CD14-positive monocyte (primary cell): ENCODE measurements around the gene TPRKB. TPM values are rescaled to one million over a fixed set of nuclear protein-coding genes. Genes with fewer than 3 reads are reported as not detected.
"Not testable (repeated sequence)": the region's sequence is repeated elsewhere in the genome, so short reads cannot be mapped to it uniquely, and the experiment has no call there.

ENCODE experiments used
- DNase-seq, 3 donors: peaks; one replicate each; pipeline ENCODE4 v3.0.0-alpha.2; 2011 to 2022
- H2AFZ ChIP-seq: 2 replicates; pipeline ENCODE4 v1.6.0; 2012; ENCODE audit warnings: mild to moderate bottlenecking, low read depth, low read length, inconsistent platforms; ENCODE audit not compliant: insufficient read depth, poor library complexity, severe bottlenecking
- H3K27ac ChIP-seq, 2 donors: 1 replicate in 1 of 2; 2 replicates in 1 of 2; pipeline ENCODE4 v1.5.1; 2012 to 2013; ENCODE audit warnings: low read length in 2 of 2, control low read depth in 1 of 2, inconsistent platforms in 1 of 2, low read depth in 1 of 2, mild to moderate bottlenecking in 1 of 2
- H3K27me3 ChIP-seq, 2 donors: one replicate each; pipeline versions ENCODE4 v1.6.0 to v1.6.1; 2011 to 2013; ENCODE audit warnings: low read length in 2 of 2; ENCODE audit not compliant: control insufficient read depth in 2 of 2, insufficient read depth in 2 of 2
- H3K36me3 ChIP-seq, 2 donors: replicated peaks in 1 of 2; 1 replicate in 1 of 2; 2 replicates in 1 of 2; pipeline versions ENCODE4 v1.5.1 to v1.6.1; 2012 to 2013; ENCODE audit warnings: low read length in 2 of 2, control low read depth in 1 of 2, inconsistent platforms in 1 of 2, mild to moderate bottlenecking in 1 of 2; ENCODE audit not compliant: insufficient read depth in 2 of 2, control insufficient read depth in 1 of 2
- H3K4me1 ChIP-seq, 2 donors: 1 replicate in 1 of 2; 2 replicates in 1 of 2; pipeline versions ENCODE4 v1.5.1 to v1.6.1; 2012 to 2013; ENCODE audit warnings: low read length in 2 of 2, control low read depth in 1 of 2, inconsistent platforms in 1 of 2, mild to moderate bottlenecking in 1 of 2, moderate library complexity in 1 of 2; ENCODE audit not compliant: insufficient read depth in 2 of 2, control insufficient read depth in 1 of 2
- H3K4me2 ChIP-seq: replicated peaks from 2 replicates; pipeline ENCODE3; 2012; ENCODE audit warnings: low read length, moderate library complexity, mild to moderate bottlenecking; ENCODE audit not compliant: poor library complexity, severe bottlenecking; ENCODE audit errors: extremely low read depth
- H3K4me3 ChIP-seq, 3 experiments: fragments of 200-600 bp in 1 of 3; sonication (generic) in 1 of 3; replicated peaks in 1 of 3; 1 replicate in 2 of 3; 2 replicates in 1 of 3; pipeline ENCODE4 v1.5.1; 2011 to 2013; ENCODE audit warnings: low read length in 3 of 3, mild to moderate bottlenecking in 3 of 3, control low read depth in 2 of 3, low read depth in 2 of 3, inconsistent platforms in 1 of 3, moderate library complexity in 1 of 3
- H3K79me2 ChIP-seq: 2 replicates; pipeline ENCODE4 v1.6.0; 2012; ENCODE audit warnings: mild to moderate bottlenecking, control low read depth, inconsistent platforms, low read length, moderate library complexity; ENCODE audit not compliant: insufficient read depth
- H3K9ac ChIP-seq: 2 replicates; pipeline ENCODE4 v1.6.0; 2017; ENCODE audit warnings: low read length, mild to moderate bottlenecking; ENCODE audit not compliant: insufficient read depth, poor library complexity, severe bottlenecking
- H3K9me3 ChIP-seq, 2 donors: replicated peaks in 1 of 2; 1 replicate in 1 of 2; 2 replicates in 1 of 2; pipeline versions ENCODE4 v1.5.1 to v1.6.1; 2012 to 2013; ENCODE audit warnings: low read length in 2 of 2, control low read depth in 1 of 2; ENCODE audit not compliant: control insufficient read depth in 1 of 2, insufficient read depth in 1 of 2
- H4K20me1 ChIP-seq: 2 replicates; pipeline ENCODE4 v1.6.0; 2012; ENCODE audit warnings: mild to moderate bottlenecking, low read length, control low read depth, moderate library complexity; ENCODE audit not compliant: insufficient read depth
- H3K27ac Mint-ChIP-seq, 7 donors: one replicate each; pipeline ENCODE4 v1.8.0; 2020; ENCODE audit warnings: mild to moderate bottlenecking in 7 of 7, mixed read lengths in 7 of 7, moderate library complexity in 6 of 7, inconsistent platforms in 2 of 7
- H3K27me3 Mint-ChIP-seq, 3 donors: one replicate each; pipeline ENCODE4 v1.8.0; 2021 to 2022; ENCODE audit warnings: low read depth in 3 of 3, mild to moderate bottlenecking in 3 of 3, mixed read lengths in 3 of 3, moderate library complexity in 3 of 3, inconsistent platforms in 1 of 3
- H3K36me3 Mint-ChIP-seq, 2 donors: one replicate each; pipeline ENCODE4 v1.8.0; 2020; ENCODE audit warnings: mixed read lengths in 2 of 2, inconsistent platforms in 1 of 2, mild to moderate bottlenecking in 1 of 2
- H3K4me1 Mint-ChIP-seq: one replicate; pipeline ENCODE4 v1.8.0; 2020; ENCODE audit warnings: mild to moderate bottlenecking, mixed read lengths
- H3K4me3 Mint-ChIP-seq, 2 donors: one replicate each; pipeline ENCODE4 v1.8.0; 2020; ENCODE audit warnings: mild to moderate bottlenecking in 2 of 2, mixed read lengths in 2 of 2, moderate library complexity in 1 of 2
- H3K9me3 Mint-ChIP-seq, 7 donors: one replicate each; pipeline ENCODE4 v1.8.0; 2020 to 2022; ENCODE audit warnings: mixed read lengths in 7 of 7, mild to moderate bottlenecking in 6 of 7, moderate library complexity in 6 of 7, inconsistent platforms in 2 of 7
- WGBS: methylation state at CpG from one replicate; pipeline ENCODE4 v1.1.5; 2013; ENCODE audit warnings: missing lambda C conversion rate; ENCODE audit not compliant: insufficient coverage; 5-methylcytosine and 5-hydroxymethylcytosine counted together
- intact Hi-C, 2 donors: fragments of 100-400 bp; cut with micrococcal nuclease; formaldehyde crosslinking; loops; one replicate each; pipeline versions ENCODE4 v1.15.0 to v1.15.1; 2023
- polyA plus RNA-seq, 3 donors: library from polyadenylated mRNA; depleted of rRNA in 1 of 3; unstranded in 2 of 3; stranded (reverse) in 1 of 3; fragments of 300-500 nt in 2 of 3; fragments of >200 nt in 1 of 3; fragmentation: Illumina TruSeq in 2 of 3; gene quantifications; 1 replicate in 2 of 3; 2 replicates in 1 of 3; pipeline ENCODE4 v1.2.3, GENCODE V29; 2012 to 2021
- TF ChIP-seq, protein P1 (sequence below): fragments of 200-600 bp; IDR thresholded peaks from one replicate; pipeline ENCODE4 v1.8.0; 2022; ENCODE audit warnings: antibody characterized with exemption, mild to moderate bottlenecking

Gene TPRKB
- polyA plus RNA-seq, 3 donors: 26.9 to 69.1 (median 65.8) TPM

GRCh38 chr2:73718851-73719621, 18.1 kb downstream of the TPRKB start:
- no peak overlapping the region for H3K27ac Mint-ChIP-seq
- 84% methylated on average over 5 of the region's 11 CpGs for WGBS

GRCh38 chr2:73718421-73718820, 18.7 kb downstream of the TPRKB start:
- Histone ChIP-seq H3K4me1 (peaks cover 21 to 23% of the 10 kb centered on the region in 2 donors), H3K27me3 (no peaks in the 10 kb centered on the region), H3K36me3 (no peaks in the 10 kb centered on the region), H3K9me3 (peaks cover 7 to 8% of the 10 kb centered on the region in 2 donors), H2AFZ (no peak overlapping the region), H4K20me1 (no peaks in the 10 kb centered on the region), H3K4me2 (no peak overlapping the region), H3K4me3 (no peak overlapping the region), H3K79me2 (no peaks in the 10 kb centered on the region), H3K9ac (no peak overlapping the region), H3K27ac (no peak overlapping the region)
- DNase-seq: no peak
- Mint-ChIP-seq H3K27me3 (peaks cover 0 to 3% (median 2%) of the 10 kb centered on the region in 3 donors), H3K27ac (no peak overlapping the region), H3K9me3 (peaks cover 7 to 23% (median 17%) of the 10 kb centered on the region in 7 donors), H3K36me3 (no peaks in the 10 kb centered on the region), H3K4me1 (peaks cover 32% of the 10 kb centered on the region), H3K4me3 (no peak overlapping the region)
- intact Hi-C loops: no loop called here
- TF ChIP-seq, protein P1, sequence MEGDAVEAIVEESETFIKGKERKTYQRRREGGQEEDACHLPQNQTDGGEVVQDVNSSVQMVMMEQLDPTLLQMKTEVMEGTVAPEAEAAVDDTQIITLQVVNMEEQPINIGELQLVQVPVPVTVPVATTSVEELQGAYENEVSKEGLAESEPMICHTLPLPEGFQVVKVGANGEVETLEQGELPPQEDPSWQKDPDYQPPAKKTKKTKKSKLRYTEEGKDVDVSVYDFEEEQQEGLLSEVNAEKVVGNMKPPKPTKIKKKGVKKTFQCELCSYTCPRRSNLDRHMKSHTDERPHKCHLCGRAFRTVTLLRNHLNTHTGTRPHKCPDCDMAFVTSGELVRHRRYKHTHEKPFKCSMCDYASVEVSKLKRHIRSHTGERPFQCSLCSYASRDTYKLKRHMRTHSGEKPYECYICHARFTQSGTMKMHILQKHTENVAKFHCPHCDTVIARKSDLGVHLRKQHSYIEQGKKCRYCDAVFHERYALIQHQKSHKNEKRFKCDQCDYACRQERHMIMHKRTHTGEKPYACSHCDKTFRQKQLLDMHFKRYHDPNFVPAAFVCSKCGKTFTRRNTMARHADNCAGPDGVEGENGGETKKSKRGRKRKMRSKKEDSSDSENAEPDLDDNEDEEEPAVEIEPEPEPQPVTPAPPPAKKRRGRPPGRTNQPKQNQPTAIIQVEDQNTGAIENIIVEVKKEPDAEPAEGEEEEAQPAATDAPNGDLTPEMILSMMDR: no peak
- 78% methylated on average over 4 of the region's 6 CpGs for WGBS

More at GRCh38 chr2:73718851-73719621, 18.1 kb downstream of the TPRKB start:
- Mint-ChIP-seq H3K4me3 (no peak overlapping the region), H3K36me3 (no peaks in the 10 kb centered on the region), H3K27me3 (peaks cover 0 to 3% (median 2%) of the 10 kb centered on the region in 3 donors), H3K4me1 (peaks cover 35% of the 10 kb centered on the region), H3K9me3 (peaks cover 4 to 19% (median 13%) of the 10 kb centered on the region in 7 donors)
- Histone ChIP-seq H3K4me1 (peaks cover 21 to 23% of the 10 kb centered on the region in 2 donors), H3K4me2 (no peak overlapping the region), H2AFZ (no peak overlapping the region), H3K27me3 (no peaks in the 10 kb centered on the region), H3K36me3 (no peaks in the 10 kb centered on the region), H3K4me3 (no peak overlapping the region), H3K9me3 (peaks cover 2 to 6% of the 10 kb centered on the region in 2 donors), H3K9ac (no peak overlapping the region), H4K20me1 (no peaks in the 10 kb centered on the region), H3K79me2 (no peaks in the 10 kb centered on the region), H3K27ac (no peak overlapping the region)
- intact Hi-C loops: no loop called here
- no peak for DNase-seq
- TF ChIP-seq, protein P1: no peak

DNA sequence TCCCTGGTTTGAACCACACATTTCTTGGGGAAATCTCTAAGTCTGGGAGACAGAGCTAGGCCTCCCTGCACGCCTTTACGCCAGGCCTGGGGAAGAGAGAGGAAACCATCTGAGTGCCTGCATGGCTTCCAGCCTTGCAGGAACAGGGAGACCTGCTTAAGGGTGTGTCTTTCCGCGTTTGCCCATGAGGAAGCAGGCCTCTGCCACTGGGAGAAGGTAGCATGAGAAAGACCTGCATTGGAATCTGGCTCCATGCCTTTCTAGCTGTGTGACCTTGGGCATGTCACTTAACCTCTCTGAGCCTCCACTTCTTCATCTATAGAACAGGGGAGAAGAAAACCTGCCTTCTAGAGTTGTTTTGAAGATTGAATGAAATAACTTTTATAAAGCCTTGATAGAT, 19.4 kb downstream of the TPRKB start:
- peak overlapping the region in 1 of 2 donors; percentile 13 for H3K27ac ChIP-seq

More for the DNA sequence above, 19.4 kb downstream of the TPRKB start:
- Mint-ChIP-seq H3K27ac (peak overlapping the region in 1 of 7 donors; percentile 22), H3K4me1 (peaks cover 26% of the 10 kb centered on the region), H3K9me3 (peaks cover 7 to 24% (median 17%) of the 10 kb centered on the region in 7 donors)
- DNase-seq, intact Hi-C loops, H3K4me2 ChIP-seq, H3K27me3 ChIP-seq, H3K36me3 Mint-ChIP-seq, H3K9ac ChIP-seq, H3K9me3 ChIP-seq, H4K20me1 ChIP-seq, H3K27me3 Mint-ChIP-seq, H3K4me3 ChIP-seq, H3K79me2 ChIP-seq, H3K36me3 ChIP-seq, H3K4me3 Mint-ChIP-seq: not testable (repeated sequence)
- no CpG with 5 or more reads among the region's 4 CpGs for WGBS
- peak overlapping the region; percentile 63 for H2AFZ ChIP-seq
- peaks cover 21 to 23% of the 10 kb centered on the region in 2 donors for H3K4me1 ChIP-seq
